ENCODE results near the gene STOX1. TPM values are rescaled to one million over a fixed set of nuclear protein-coding genes. Genes with fewer than 3 reads are reported as not detected.

STOX1 gene
- total and polyA plus RNA-seq, 10 of the 15 experiments (the other 5 are each of a cell fraction or from before 2014, with no cell fraction given): 0.18 to 1.2 (median 0.67) TPM; not detected in 1

DNA sequence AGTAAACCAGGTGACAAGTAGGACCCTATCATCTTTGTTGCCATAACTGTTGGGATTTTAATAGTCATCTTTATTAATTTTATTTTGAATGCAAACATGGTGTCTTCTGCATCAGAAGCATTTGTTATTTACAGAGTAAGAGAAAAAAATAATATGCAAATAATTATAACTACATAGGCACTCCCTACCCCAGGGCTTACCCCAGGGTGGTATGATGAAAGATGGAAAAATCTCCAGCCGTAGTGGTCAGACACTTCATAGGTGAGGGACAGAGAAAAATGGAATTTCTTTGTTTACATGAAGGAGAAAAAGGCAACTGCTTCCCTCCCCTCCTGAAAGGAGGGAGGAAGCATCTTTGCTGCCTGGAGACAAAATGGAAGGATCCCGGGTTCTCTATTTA lies 29.7 kb downstream of the STOX1 start:
- SMC1A ChIA-PET (ENCODE audit: uncharacterized antibody, unreplicated experiment): no interaction called here
- no TSS peak for BruUV-seq (replicated peaks)
- H3K4me1 ChIP-seq (ENCODE audit: control insufficient read depth, insufficient read depth, low read length): no peaks in the 10 kb centered on the region
- no peaks in the 10 kb centered on the region for H3K27me3 ChIP-seq (replicated peaks in 1 of 2; ENCODE audit: control insufficient read depth in 2 of 2, insufficient read depth in 2 of 2, low read length in 1 of 2)
- ATAC-seq: no peak
- no peaks in the 10 kb centered on the region for H3K36me3 ChIP-seq (ENCODE audit: control insufficient read depth in 2 of 2, insufficient read depth in 2 of 2, low read length in 1 of 2)
- no peak for TF ChIP-seq BHLHE40 (IDR thresholded peaks at IDR 0.05; ENCODE audit: borderline replicate concordance in 1 of 2, low read depth in 2 of 2, low read length in 1 of 2)
- TF ChIP-seq, protein P1, sequence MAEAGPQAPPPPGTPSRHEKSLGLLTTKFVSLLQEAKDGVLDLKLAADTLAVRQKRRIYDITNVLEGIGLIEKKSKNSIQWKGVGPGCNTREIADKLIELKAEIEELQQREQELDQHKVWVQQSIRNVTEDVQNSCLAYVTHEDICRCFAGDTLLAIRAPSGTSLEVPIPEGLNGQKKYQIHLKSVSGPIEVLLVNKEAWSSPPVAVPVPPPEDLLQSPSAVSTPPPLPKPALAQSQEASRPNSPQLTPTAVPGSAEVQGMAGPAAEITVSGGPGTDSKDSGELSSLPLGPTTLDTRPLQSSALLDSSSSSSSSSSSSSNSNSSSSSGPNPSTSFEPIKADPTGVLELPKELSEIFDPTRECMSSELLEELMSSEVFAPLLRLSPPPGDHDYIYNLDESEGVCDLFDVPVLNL (IDR thresholded peaks at IDR 0.05; ENCODE audit: low read depth, low read length): no peak
- no peak for TF ChIP-seq CEBPB (IDR thresholded peaks at IDR 0.05; ENCODE audit: borderline replicate concordance in 1 of 2, low read depth in 2 of 2, low read length in 2 of 2)
- no peak for TF ChIP-seq LARP7 (IDR thresholded peaks at IDR 0.05)
- TF ChIP-seq HDGF (IDR thresholded peaks at IDR 0.05): no peak
- TF ChIP-seq SRF (IDR thresholded peaks at IDR 0.05; ENCODE audit: low read depth in 2 of 2, low read length in 2 of 2): no peak
- TF ChIP-seq ZNF217 (IDR thresholded peaks at IDR 0.05): no peak
- TF ChIP-seq SUZ12 (IDR thresholded peaks at IDR 0.05; ENCODE audit: unreplicated experiment): no peak
- no peak for TF ChIP-seq PML (IDR thresholded peaks at IDR 0.05; ENCODE audit: low read length)
- TF ChIP-seq, protein P2, sequence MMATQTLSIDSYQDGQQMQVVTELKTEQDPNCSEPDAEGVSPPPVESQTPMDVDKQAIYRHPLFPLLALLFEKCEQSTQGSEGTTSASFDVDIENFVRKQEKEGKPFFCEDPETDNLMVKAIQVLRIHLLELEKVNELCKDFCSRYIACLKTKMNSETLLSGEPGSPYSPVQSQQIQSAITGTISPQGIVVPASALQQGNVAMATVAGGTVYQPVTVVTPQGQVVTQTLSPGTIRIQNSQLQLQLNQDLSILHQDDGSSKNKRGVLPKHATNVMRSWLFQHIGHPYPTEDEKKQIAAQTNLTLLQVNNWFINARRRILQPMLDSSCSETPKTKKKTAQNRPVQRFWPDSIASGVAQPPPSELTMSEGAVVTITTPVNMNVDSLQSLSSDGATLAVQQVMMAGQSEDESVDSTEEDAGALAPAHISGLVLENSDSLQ (IDR thresholded peaks at IDR 0.05): no peak
- no peak for TF ChIP-seq KLF5 (IDR thresholded peaks at IDR 0.05; ENCODE audit: partially characterized antibody)
- no peak for TF ChIP-seq MEF2B (IDR thresholded peaks at IDR 0.05; ENCODE audit: partially characterized antibody, poor library complexity, severe bottlenecking)
- no peak for TF ChIP-seq ZNF384 (IDR thresholded peaks at IDR 0.05; ENCODE audit: borderline replicate concordance, low read depth, low read length)
- H3K27ac ChIP-seq (ENCODE audit: control insufficient read depth, insufficient read depth): no peak overlapping the region
- intact Hi-C loops (cut with micrococcal nuclease; ENCODE audit: unreplicated experiment) (no loop called here), in situ Hi-C loops (cut with MboI) (no loop called here)
- no peak for FAIRE-seq
- no peak overlapping the region for H3K4me3 ChIP-seq
- no peak overlapping the region for H3K4me2 ChIP-seq (ENCODE audit: control insufficient read depth, insufficient read depth)
- DNase-seq (ENCODE audit: low read depth, low spot score): no peak
- POLR2A ChIA-PET: no interaction called here
- H3K9ac ChIP-seq (ENCODE audit: control insufficient read depth, insufficient read depth, low read length): no peak overlapping the region
- H3K79me2 ChIP-seq (ENCODE audit: control insufficient read depth, insufficient read depth, low read length): no peaks in the 10 kb centered on the region
- WGBS (ENCODE audit: insufficient coverage, insufficient replicate concordance, low lambda C conversion rate, missing lambda C conversion rate): 3% methylated on average over 2 of the region's 2 CpGs
- no peaks in the 10 kb centered on the region for H4K20me1 ChIP-seq (ENCODE audit: control insufficient read depth, insufficient read depth)
- CTCF ChIA-PET: interaction anchor here (0.7 kb wide), 1 partner anchor 652 kb away, joined by 3 read pairs; no protein-coding TSS in a partner anchor
- RAD21 ChIA-PET (ENCODE audit: unreplicated experiment): no interaction called here
- peaks cover 7% of the 10 kb centered on the region; the same call in 2 of the 3 replicates for H3K9me3 ChIP-seq (replicated peaks; ENCODE audit: control insufficient read depth, insufficient read depth, low read length)
- H2AFZ ChIP-seq (ENCODE audit: control insufficient read depth, low read depth, low read length): no peak overlapping the region

All from GM12878 (cell line).